Mucosa of descending colon (tissue), 3 donors: Measurements from ENCODE around the gene TK1. TPM values are rescaled to one million over a fixed set of nuclear protein-coding genes. Genes with fewer than 3 reads are reported as not detected.

Experiments used
- ATAC-seq: fragments of 200-7000 bp; cut with Tn5 transposase; one replicate; pipeline ENCODE4 v1.9.1; 2020; ENCODE audit warnings: mild to moderate bottlenecking, moderate library complexity
- DNase-seq, 3 donors: peaks; one replicate each; pipeline ENCODE4 v3.0.0-alpha.2; 2020
- H3K36me3 ChIP-seq: fragments of 200-600 bp; one replicate; pipeline ENCODE4 v1.8.0; 2021; ENCODE audit warnings: low read depth, mild to moderate bottlenecking
- H3K4me1 ChIP-seq: fragments of 200-600 bp; one replicate; pipeline ENCODE4 v1.8.0; 2021; ENCODE audit warnings: low read depth, mild to moderate bottlenecking
- H3K4me3 ChIP-seq: fragments of 200-600 bp; one replicate; pipeline ENCODE4 v1.8.0; 2021; ENCODE audit warnings: mild to moderate bottlenecking
- H3K9me3 ChIP-seq: fragments of 200-600 bp; one replicate; pipeline ENCODE4 v1.8.0; 2021; ENCODE audit warnings: mild to moderate bottlenecking
- intact Hi-C, 2 donors: fragments of 100-400 bp; cut with DNase I in 1 of 2; cut with micrococcal nuclease in 1 of 2; formaldehyde crosslinking; loops; one replicate each; pipeline versions ENCODE4 v1.11.0 to v1.11.1; 2022; cut with DNase I, micrococcal nuclease
- total RNA-seq, 3 donors: library from RNA; stranded (reverse); fragmentation: NEBNext Ultra II Directional in 2 of 3; extraction: Animal tissue kit (Norgen Biotek cat#: 25700) in 2 of 3; gene quantifications; one replicate each; pipeline versions ENCODE4 v1.2.1 to v1.2.4, GENCODE V29; 2021 to 2023
- TF ChIP-seq, protein P1 (sequence below): fragments of 200-600 bp; IDR thresholded peaks from one replicate; pipeline ENCODE4 v1.8.0; 2022; ENCODE audit warnings: antibody characterized with exemption, mild to moderate bottlenecking
- donor health status: DM: no; HTN: no; CAD: no; lungs with moderate emphysema.
- donor health status: DM: no; HTN: no; CAD: no.
- donor health status: DM: no; HTN: yes; CAD: no.

The TK1 gene
- total RNA-seq, 3 donors from 2014 or later, result 8.9 to 46.5 (median 10.2) TPM

- no peaks in the 10 kb centered on the region for H3K36me3 ChIP-seq
- intact Hi-C loops, result no loop called here
- TF ChIP-seq, protein P1, sequence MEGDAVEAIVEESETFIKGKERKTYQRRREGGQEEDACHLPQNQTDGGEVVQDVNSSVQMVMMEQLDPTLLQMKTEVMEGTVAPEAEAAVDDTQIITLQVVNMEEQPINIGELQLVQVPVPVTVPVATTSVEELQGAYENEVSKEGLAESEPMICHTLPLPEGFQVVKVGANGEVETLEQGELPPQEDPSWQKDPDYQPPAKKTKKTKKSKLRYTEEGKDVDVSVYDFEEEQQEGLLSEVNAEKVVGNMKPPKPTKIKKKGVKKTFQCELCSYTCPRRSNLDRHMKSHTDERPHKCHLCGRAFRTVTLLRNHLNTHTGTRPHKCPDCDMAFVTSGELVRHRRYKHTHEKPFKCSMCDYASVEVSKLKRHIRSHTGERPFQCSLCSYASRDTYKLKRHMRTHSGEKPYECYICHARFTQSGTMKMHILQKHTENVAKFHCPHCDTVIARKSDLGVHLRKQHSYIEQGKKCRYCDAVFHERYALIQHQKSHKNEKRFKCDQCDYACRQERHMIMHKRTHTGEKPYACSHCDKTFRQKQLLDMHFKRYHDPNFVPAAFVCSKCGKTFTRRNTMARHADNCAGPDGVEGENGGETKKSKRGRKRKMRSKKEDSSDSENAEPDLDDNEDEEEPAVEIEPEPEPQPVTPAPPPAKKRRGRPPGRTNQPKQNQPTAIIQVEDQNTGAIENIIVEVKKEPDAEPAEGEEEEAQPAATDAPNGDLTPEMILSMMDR, result no peak
- H3K4me1 ChIP-seq, result peaks cover 6% of the 10 kb centered on the region
- peak; percentile 32 for ATAC-seq
- H3K9me3 ChIP-seq, result no peaks in the 10 kb centered on the region
- no peak for DNase-seq
- no peak overlapping the region for H3K4me3 ChIP-seq
Observed at GRCh38 chr17:78204387-78205123, 17.7 kb upstream of the TK1 start.

DNA sequence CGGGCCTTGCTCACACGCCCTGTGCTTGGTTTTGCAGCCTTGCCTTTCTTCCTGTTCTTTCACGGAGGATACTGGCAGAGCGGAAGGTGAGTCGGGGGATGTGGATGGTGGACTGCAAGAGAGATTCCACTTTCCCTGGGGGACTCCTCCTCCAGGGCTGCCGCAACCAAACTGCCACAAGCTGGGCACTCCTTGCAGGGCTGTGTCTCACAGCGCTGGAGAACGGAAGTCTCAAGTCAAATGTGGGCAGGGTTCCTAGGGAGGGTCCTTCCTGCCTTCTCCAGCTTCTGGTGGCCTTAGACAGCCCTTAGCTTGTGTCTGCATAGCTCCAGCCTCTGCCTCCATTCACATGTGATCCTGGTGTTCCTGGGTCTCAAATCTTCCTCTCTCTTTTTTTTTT, 15.8 kb upstream of the TK1 start:
- no peaks in the 10 kb centered on the region for H3K9me3 ChIP-seq
- TF ChIP-seq, protein P1, result no peak
- ATAC-seq (no peak), DNase-seq (no peak)
- H3K4me3 ChIP-seq, result no peak overlapping the region
- intact Hi-C loops, result no loop called here
- H3K36me3 ChIP-seq, result no peaks in the 10 kb centered on the region
- H3K4me1 ChIP-seq, result peaks cover 12% of the 10 kb centered on the region

- TF ChIP-seq, protein P1, result no peak
- peaks cover 12% of the 10 kb centered on the region for H3K4me1 ChIP-seq
- H3K4me3 ChIP-seq, result no peak overlapping the region
- H3K36me3 ChIP-seq, result no peaks in the 10 kb centered on the region
- DNase-seq (no peak), ATAC-seq (no peak)
- intact Hi-C loops, result no loop called here
- no peaks in the 10 kb centered on the region for H3K9me3 ChIP-seq
Observed at GRCh38 chr17:78200451-78200850, 13.6 kb upstream of the TK1 start.

DNA sequence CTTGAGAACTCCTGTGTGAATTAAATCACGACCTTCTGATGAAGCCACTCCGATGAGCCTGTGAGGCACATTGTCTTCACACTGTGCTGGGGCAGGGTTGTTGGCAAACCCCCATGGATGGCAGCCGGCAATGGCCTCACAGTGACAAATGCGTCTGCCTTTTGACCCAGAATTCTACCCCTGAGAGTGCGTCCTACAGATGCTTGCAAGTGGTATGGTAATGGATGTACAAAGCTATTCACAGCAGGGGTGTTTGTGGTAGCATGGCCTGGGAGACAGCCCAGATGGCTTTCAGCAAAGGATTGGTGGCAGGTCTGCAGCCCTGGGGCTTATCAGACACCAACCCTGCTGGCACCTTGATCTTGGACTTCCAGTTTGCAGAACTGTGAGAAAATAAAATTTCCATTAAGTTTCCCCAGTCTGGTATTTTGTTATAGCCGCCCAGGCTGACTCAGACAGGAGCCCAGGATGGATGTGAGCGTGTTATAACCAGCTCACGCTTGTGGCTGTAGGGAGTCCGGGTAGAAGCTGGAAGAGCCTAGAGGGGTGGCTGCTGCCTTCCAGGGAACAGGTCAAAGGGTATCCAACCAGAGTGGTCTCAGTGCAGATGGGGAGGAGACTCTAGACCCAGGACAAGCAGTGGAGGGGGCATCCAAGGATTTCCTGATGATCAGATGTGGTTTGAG, 10.4 kb upstream of the TK1 start:
- Histone ChIP-seq H3K36me3 (no peaks in the 10 kb centered on the region), H3K9me3 (no peaks in the 10 kb centered on the region), H3K4me3 (no peak overlapping the region), H3K4me1 (peaks cover 12% of the 10 kb centered on the region)
- DNase-seq (no peak), ATAC-seq (no peak)
- intact Hi-C loops, result no loop called here
- TF ChIP-seq, protein P1, result no peak

DNA sequence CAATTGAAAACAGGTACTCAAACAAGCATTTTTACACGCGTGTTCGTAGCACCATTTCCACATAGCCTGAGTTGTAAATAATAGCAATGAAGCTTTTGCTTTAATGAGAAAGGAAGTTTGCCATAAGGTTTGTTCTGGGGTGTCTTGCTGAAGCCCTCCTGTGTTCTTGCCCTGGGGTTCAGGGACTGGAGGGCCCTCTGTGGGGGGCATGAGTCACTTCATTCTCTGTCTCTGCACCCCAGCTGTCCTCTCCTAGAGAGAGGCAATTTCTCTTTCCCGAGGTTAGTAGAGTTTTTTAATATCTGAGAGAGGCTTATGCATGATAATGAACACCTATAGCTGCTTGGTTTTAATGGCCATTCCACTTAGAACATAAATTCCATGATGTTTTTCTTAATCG, 9.9 kb upstream of the TK1 start:
- intact Hi-C loops, result no loop called here
- Histone ChIP-seq H3K9me3 (no peaks in the 10 kb centered on the region), H3K4me3 (no peak overlapping the region), H3K36me3 (no peaks in the 10 kb centered on the region), H3K4me1 (peaks cover 12% of the 10 kb centered on the region)
- ATAC-seq (no peak), DNase-seq (no peak)
- TF ChIP-seq, protein P1, result no peak
